ENCODE data around the gene PNPLA5. TPM values are rescaled to one million over a fixed set of nuclear protein-coding genes. Genes with fewer than 3 reads are reported as not detected.

Gene PNPLA5
- total RNA-seq, 4 donors from 2014 or later: 2.5 to 13.5 (median 4.7) TPM

GRCh38 chr22:43900206-43900605, 8.4 kb upstream of the PNPLA5 start:
- no peaks in the 10 kb centered on the region for H3K36me3 ChIP-seq
- no peak for TF ChIP-seq EP300 (IDR thresholded peaks at IDR 0.05)
- TF ChIP-seq POLR2AphosphoS5 (IDR thresholded peaks at IDR 0.05): no peak
- TF ChIP-seq CTCF (IDR thresholded peaks at IDR 0.05): no peak
- TF ChIP-seq POLR2A (IDR thresholded peaks at IDR 0.05): no peak
- peaks cover 19% of the 10 kb centered on the region for H3K27me3 ChIP-seq
- no peaks in the 10 kb centered on the region for H3K4me1 ChIP-seq
- H3K27ac ChIP-seq: no peak overlapping the region
- no peak for DNase-seq (ENCODE audit: low spot score in 2 of 2)
- H3K4me3 ChIP-seq: no peak overlapping the region
- H3K9me3 ChIP-seq: no peaks in the 10 kb centered on the region
- 70% methylated on average over 4 of the region's 7 CpGs for WGBS

DNA sequence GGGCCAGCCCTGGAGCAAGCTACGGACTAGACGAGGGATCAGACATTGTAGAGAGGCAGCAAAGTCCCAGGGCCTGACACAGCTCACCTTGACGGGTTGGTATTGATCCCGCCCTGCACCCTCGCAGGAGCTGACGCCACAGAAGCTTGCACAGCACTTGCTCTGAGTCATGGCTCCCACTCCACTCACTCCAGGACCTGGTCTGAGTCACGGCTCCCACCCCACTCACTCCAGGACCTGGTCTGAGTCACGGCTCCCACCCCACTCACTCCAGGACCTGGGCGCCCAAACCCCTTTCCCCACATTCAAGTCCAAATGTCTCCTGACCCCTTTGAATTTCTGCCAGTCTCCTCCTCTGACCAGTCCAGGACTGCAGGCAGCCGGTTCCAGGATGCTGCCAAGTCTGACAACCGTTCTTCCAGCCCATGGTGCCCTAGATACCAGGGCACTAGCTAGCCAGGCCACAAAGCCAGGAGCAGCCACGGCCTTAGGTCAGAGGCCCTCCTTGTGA, 6.0 kb upstream of the PNPLA5 start:
- peaks cover 24% of the 10 kb centered on the region for H3K27me3 ChIP-seq
- TF ChIP-seq CTCF (IDR thresholded peaks at IDR 0.05) (no peak), POLR2A (IDR thresholded peaks at IDR 0.05) (no peak), EP300 (IDR thresholded peaks at IDR 0.05) (no peak), POLR2AphosphoS5 (IDR thresholded peaks at IDR 0.05) (no peak)
- no peaks in the 10 kb centered on the region for H3K9me3 ChIP-seq
- no peak overlapping the region for H3K27ac ChIP-seq
- H3K4me3 ChIP-seq: no peak overlapping the region
- H3K4me1 ChIP-seq: no peaks in the 10 kb centered on the region
- H3K36me3 ChIP-seq: no peaks in the 10 kb centered on the region
- WGBS: 69% methylated on average over 9 of the region's 12 CpGs
- no peak for DNase-seq (ENCODE audit: low spot score in 2 of 2)

GRCh38 chr22:43895986-43896645, 4.3 kb upstream of the PNPLA5 start:
- WGBS: 48% methylated on average over 10 of the region's 11 CpGs
- H3K27me3 ChIP-seq: peaks cover 41% of the 10 kb centered on the region

GRCh38 chr22:43894122-43894521, 2.3 kb upstream of the PNPLA5 start:
- H3K4me1 ChIP-seq: peaks cover 12% of the 10 kb centered on the region
- no peak for DNase-seq (ENCODE audit: low spot score in 2 of 2)
- H3K4me3 ChIP-seq: no peak overlapping the region
- no peak overlapping the region for H3K27ac ChIP-seq
- H3K27me3 ChIP-seq: peaks cover 57% of the 10 kb centered on the region
- 71% methylated on average over 5 of the region's 5 CpGs for WGBS
- no peaks in the 10 kb centered on the region for H3K9me3 ChIP-seq
- no peaks in the 10 kb centered on the region for H3K36me3 ChIP-seq
- TF ChIP-seq EP300 (IDR thresholded peaks at IDR 0.05) (no peak), POLR2AphosphoS5 (IDR thresholded peaks at IDR 0.05) (no peak), POLR2A (IDR thresholded peaks at IDR 0.05) (no peak), CTCF (IDR thresholded peaks at IDR 0.05) (no peak)

More at GRCh38 chr22:43895986-43896645, 4.3 kb upstream of the PNPLA5 start:
- no peak for TF ChIP-seq POLR2AphosphoS5 (IDR thresholded peaks at IDR 0.05)
- no peak for TF ChIP-seq EP300 (IDR thresholded peaks at IDR 0.05)
- TF ChIP-seq POLR2A (IDR thresholded peaks at IDR 0.05): no peak
- no peak for TF ChIP-seq CTCF (IDR thresholded peaks at IDR 0.05)
- Histone ChIP-seq H3K27ac (no peak overlapping the region), H3K4me1 (peaks cover 11% of the 10 kb centered on the region), H3K4me3 (no peak overlapping the region), H3K36me3 (no peaks in the 10 kb centered on the region), H3K9me3 (no peaks in the 10 kb centered on the region)
- DNase-seq (ENCODE audit: low spot score in 2 of 2): no peak

DNA sequence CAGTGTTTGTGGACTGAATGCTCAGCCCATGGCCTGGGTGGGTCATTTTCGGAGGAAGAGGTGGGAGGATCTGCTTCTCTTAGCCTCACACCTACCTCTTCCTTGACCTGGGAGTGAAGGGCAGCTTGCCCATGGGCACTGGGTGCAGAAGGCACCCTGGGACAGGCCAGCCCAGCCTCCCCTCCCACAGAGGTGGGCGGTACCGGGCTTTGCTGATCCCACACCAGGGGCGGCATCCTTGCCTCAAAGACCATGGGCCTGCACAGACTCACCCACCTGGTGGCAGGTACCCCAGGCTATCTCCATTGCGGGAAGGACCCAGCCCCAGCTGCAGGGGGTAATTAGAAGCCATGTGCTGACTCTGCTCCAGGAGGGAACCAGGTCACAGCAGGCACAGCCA, 1.5 kb upstream of the PNPLA5 start:
- H3K4me1 ChIP-seq: peaks cover 12% of the 10 kb centered on the region
- H3K36me3 ChIP-seq: no peaks in the 10 kb centered on the region
- 57% methylated on average over 1 of the region's 5 CpGs for WGBS
- TF ChIP-seq CTCF (IDR thresholded peaks at IDR 0.05) (no peak), POLR2A (IDR thresholded peaks at IDR 0.05) (no peak), EP300 (IDR thresholded peaks at IDR 0.05) (no peak), POLR2AphosphoS5 (IDR thresholded peaks at IDR 0.05) (no peak)
- H3K27me3 ChIP-seq: peaks cover 64% of the 10 kb centered on the region
- no peak overlapping the region for H3K4me3 ChIP-seq
- H3K9me3 ChIP-seq: no peaks in the 10 kb centered on the region
- no peak overlapping the region for H3K27ac ChIP-seq
- no peak for DNase-seq (ENCODE audit: low spot score in 2 of 2)
